CD4-positive, alpha-beta T cell treated with Interleukin-21 for 1 hour (primary cell): Measurements from ENCODE around the gene DYNLT2.
A peak's percentile ranks its signal among the peaks of the same experiment; 100 is the strongest.
"Not testable (repeated sequence)": the region's sequence is repeated elsewhere in the genome, so short reads cannot be mapped to it uniquely, and the experiment has no call there.

Source experiments
- DNase-seq: peaks from one replicate; pipeline ENCODE4 v3.0.0-alpha.2; 2020

DYNLT2 gene

GRCh38 chr6:169783401-169783800 is 32.0 kb upstream of the DYNLT2 start:
- DNase-seq, result no peak

DNA sequence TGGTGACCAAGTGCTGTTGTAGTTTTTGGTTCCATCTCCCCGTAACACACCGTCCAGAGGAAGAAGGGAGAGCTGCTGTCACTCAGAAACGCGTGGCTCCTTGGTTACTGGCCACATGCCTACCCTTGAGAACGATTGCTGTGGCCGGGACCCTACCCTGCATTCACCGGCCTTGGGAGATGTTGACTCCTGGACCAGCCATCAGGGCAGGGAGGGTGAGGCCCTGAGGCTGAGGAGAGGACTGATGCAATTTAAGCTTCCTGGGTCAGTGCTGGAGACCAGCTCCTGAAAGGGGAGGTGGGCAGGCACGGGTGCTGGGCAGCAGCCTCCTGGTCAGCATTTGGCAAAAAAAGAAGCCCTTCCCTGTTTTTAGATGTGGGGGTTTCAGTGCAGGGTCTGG is 31.6 kb upstream of the DYNLT2 start:
- DNase-seq, result no peak

GRCh38 chr6:169780571-169781091 is 29.3 kb upstream of the DYNLT2 start:
- DNase-seq, result no peak

- DNase-seq, result no peak
These were observed 28.5 kb upstream of the DYNLT2 start for GRCh38 chr6:169779896-169780295.

- no peak for DNase-seq
These were observed 27.9 kb upstream of the DYNLT2 start for GRCh38 chr6:169779092-169779815.

DNA sequence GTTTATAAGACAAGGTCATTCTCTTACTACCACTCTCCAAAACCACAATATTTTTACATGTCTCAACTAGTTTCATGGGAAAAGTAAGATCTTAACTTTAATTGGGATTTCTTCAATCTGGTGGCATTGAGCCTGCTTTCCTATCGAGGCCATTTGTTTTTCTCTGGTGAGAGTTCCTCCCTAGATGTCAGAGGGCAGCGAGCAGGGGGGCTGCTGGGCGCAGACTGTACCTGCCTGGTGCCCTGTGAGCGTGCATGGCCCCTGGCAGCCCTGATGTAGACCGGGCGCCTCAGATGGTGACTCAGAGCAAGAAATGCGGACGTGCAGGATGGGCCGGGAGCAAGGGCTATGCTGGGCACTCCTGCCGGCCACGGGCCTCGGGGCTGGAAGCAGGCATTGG is 27.3 kb upstream of the DYNLT2 start:
- no peak for DNase-seq

GRCh38 chr6:169777896-169778295 is 26.5 kb upstream of the DYNLT2 start:
- DNase-seq, result no peak

DNA sequence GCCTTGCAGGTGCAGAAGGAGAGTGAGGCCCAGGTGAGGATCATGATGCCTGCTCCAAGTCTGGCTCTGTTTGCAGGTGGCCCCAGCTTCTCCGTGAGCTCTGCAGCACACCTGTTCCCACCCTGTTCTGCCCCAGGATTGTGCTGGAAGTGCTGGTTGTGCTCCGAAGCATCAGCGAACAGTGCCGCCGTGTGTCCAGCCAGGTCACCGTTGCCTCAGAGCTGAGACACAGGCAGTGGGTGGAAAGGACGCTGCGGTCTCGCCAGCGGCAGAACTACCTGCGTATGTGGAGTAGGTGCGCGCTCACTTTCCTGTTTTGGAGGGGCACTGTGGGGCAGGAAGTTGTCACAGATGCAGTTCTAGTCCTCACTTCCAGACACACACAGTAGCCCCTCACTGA is 25.0 kb upstream of the DYNLT2 start:
- DNase-seq, result no peak

GRCh38 chr6:169775321-169775720 is 23.9 kb upstream of the DYNLT2 start:
- no peak for DNase-seq

DNA sequence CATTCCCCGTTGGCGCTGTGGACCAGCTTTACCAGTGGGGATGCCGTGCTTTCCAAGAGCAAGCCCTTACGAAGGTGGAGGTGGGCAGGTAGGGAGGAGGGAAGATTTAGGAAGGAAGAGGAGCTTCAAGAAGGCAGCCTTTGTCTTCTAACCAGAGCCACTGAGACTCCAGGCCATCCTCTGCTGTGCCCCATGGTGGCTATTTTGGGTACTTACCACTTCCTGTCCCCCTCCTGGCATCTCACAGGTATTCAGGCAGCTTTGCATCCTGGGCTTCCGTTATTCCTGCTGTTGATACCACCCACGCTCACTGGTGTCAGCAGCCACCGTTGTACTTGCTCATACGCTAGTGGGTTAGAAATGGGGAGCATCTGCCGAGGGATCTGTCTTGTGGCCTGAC is 23.0 kb upstream of the DYNLT2 start:
- no peak for DNase-seq

- no peak for DNase-seq
These were observed 15.8 kb upstream of the DYNLT2 start for GRCh38 chr6:169766921-169767736.

GRCh38 chr6:169766232-169766631 is 14.9 kb upstream of the DYNLT2 start:
- DNase-seq, result no peak

GRCh38 chr6:169765789-169766188 is 14.4 kb upstream of the DYNLT2 start:
- not testable (repeated sequence) for DNase-seq

DNA sequence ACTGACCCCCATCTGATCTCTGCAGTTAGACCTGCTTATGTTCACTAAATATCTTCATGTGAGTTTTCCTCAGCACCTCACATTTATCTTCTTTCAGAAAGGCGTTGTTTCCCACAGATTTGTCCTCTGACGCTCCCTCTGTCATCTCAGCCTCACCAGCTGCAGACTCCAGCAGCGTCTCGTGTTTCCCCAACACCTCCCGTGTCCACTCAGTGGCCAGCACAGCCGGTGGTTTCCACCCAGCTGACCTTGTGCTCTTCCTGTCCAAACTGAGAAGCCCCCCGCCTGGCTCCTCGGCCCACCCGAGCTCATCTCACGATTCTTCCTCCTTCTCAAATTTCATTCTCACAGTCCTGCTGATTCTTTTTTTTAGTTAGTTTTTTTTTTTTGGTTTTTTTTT is 12.5 kb upstream of the DYNLT2 start:
- DNase-seq, result no peak

GRCh38 chr6:169763308-169763707 is 11.9 kb upstream of the DYNLT2 start:
- DNase-seq, result no peak

- no peak for DNase-seq
These were observed 3.8 kb upstream of the DYNLT2 start for GRCh38 chr6:169755162-169755561.

- DNase-seq, result peak; percentile 11
These were observed 777 bp upstream of the DYNLT2 start for GRCh38 chr6:169752074-169752623.

DNA sequence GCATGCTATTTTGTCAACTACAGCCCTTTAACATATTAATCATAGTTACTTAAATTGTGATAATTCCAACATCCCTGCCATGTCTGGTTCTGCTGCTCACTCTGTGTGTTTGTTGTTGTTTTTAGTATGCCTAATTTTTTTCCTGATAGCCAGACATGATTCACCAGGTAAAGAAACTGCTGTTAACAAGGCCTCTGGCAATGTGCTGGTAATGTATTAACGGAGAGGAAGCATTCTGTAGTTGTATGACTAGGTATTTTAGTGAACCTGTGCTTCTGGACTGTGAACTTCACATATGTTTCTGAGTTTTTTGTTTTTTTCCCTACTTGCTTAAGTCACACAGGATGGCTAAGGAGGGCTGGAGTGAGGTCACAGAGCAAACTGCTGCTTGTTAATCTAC is 4.8 kb downstream of the DYNLT2 start:
- no peak for DNase-seq

GRCh38 chr6:169745405-169745804 is 6.0 kb downstream of the DYNLT2 start:
- DNase-seq, result no peak

GRCh38 chr6:169741344-169741743 is 10.0 kb downstream of the DYNLT2 start:
- no peak for DNase-seq

- no peak for DNase-seq
These were observed 12.3 kb downstream of the DYNLT2 start for GRCh38 chr6:169738976-169739529.

GRCh38 chr6:169738204-169738975 is 13.0 kb downstream of the DYNLT2 start:
- no peak for DNase-seq

DNA sequence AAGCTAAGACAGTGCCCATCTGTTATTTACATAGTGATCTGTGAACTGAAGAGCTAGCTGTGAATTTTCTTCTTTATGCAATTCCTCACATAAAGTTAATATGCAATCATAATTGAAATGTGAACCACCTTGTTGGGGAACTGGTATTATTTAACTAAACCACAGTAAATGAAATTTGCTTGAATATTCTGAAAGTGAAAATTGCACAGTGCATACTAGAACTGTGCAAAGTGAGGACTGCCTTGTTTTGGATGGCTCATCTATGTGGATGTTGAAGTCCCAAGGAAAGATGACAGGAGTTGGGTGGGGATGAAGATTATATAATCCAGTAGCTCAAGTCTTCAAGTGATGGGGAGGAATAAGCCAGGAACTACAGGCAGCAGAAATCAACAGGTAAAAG is 21.4 kb downstream of the DYNLT2 start:
- DNase-seq, result no peak
